Subcutaneous abdominal adipose tissue (tissue), 5 donors: ENCODE results near the gene PMFBP1.
"Not testable (repeated sequence)": the region's sequence is repeated elsewhere in the genome, so short reads cannot be mapped to it uniquely, and the experiment has no call there.

Experiments
- H3K27ac ChIP-seq: one replicate; pipeline ENCODE4 v1.7.0; 2013; ENCODE audit warnings: low read depth, mild to moderate bottlenecking, inconsistent platforms, low read length, moderate library complexity
- H3K27me3 ChIP-seq, 5 donors: one replicate each; pipeline ENCODE4 v1.7.0; 2013; ENCODE audit warnings: low read length in 5 of 5, inconsistent platforms in 1 of 5; ENCODE audit not compliant: control insufficient read depth in 5 of 5, insufficient read depth in 4 of 5
- H3K36me3 ChIP-seq, 5 donors: one replicate each; pipeline ENCODE4 v1.7.0; 2013; ENCODE audit warnings: low read length in 5 of 5; ENCODE audit not compliant: control insufficient read depth in 5 of 5, insufficient read depth in 5 of 5
- H3K4me1 ChIP-seq, 5 donors: one replicate each; pipeline ENCODE4 v1.7.0; 2013; ENCODE audit warnings: low read length in 5 of 5, mild to moderate bottlenecking in 3 of 5, moderate library complexity in 1 of 5; ENCODE audit not compliant: control insufficient read depth in 5 of 5, insufficient read depth in 5 of 5
- H3K4me3 ChIP-seq, 5 donors: one replicate each; pipeline ENCODE4 v1.7.0; 2013; ENCODE audit warnings: low read length in 5 of 5, low read depth in 1 of 5
- H3K9ac ChIP-seq, 5 donors: one replicate each; pipeline ENCODE4 v1.7.0; 2013; ENCODE audit warnings: low read length in 5 of 5, mild to moderate bottlenecking in 4 of 5, moderate library complexity in 3 of 5
- H3K9me3 ChIP-seq, 5 donors: one replicate each; pipeline ENCODE4 v1.7.0; 2013; ENCODE audit warnings: low read length in 5 of 5; ENCODE audit not compliant: control insufficient read depth in 5 of 5
- donor health status: healthy.
- donor health status: healthy.
- donor health status: healthy.
- donor health status: healthy.
- donor health status: healthy.

Gene PMFBP1

DNA sequence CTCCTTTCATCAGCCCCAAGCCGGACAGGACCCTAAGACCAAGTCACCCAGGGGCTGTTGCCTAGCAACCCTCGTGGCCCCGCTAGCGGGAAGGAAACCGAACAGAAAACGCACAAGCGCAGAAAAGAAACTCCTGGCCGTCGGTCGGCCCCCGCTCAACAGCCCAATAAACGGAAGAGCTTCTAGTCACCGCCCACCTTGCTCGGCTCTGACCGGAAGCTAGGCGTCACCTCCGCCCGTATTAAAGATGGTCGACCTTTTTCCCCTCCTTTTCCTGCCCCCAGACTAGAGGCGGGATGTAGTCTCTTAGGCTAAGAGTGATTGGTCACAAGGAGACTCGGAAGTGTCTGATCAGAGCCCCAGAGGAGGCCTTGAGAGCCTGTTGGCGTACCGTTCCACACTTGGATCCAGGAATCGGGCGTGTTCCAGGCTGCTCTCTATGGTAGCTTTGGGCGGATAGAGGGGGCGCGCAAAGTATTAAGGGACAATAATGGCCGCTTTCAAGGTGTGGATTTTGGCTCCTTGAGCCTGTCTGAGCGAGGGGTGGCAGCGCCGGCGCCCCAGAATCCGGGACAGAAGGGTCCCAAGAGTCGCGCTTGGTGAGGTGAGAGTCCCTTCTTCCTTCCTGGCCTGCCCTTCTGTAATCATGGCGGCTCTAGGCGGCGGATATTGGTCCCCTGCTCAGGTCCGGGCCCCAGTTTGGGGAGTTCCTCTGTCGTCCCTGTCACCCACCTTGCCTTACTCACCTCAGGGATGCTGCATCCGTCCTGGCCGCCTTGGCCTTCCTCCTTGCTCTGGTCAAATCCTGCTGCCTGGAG lies 78.3 kb downstream of the PMFBP1 start, which contains the start of the genes DHX38 and TXNL4B:
DHX38 (plus strand) TSS at position 400 of the 818 bp plus-strand sequence. CDS start 2,311 bp downstream, outside the sequence.
TXNL4B (minus strand) TSS at position 173 of the 818 bp plus-strand sequence. CDS start 2,871 bp downstream, outside the sequence.
- Histone ChIP-seq H3K27ac (peak within 1 kb of the TSS; percentile 94), H3K9ac (peak within 1 kb of the TSS; percentile 91 to 99 (median 98)), H3K4me1 (peaks cover 16 to 39% (median 32%) of the 10 kb centered on the region in 5 donors), H3K36me3 (peaks cover 28 to 49% (median 45%) of the 10 kb centered on the region in 5 donors), H3K9me3 (no peaks in the 10 kb centered on the region), H3K27me3 (no peaks in the 10 kb centered on the region), H3K4me3 (peak within 1 kb of the TSS; percentile 90 to 98 (median 96))

GRCh38 chr16:72092832-72093447 lies 79.0 kb downstream of the PMFBP1 start:
- H3K4me1 ChIP-seq, result peaks cover 16 to 39% (median 32%) of the 10 kb centered on the region in 5 donors
- H3K27ac ChIP-seq, result peak overlapping the region; percentile 94
- H3K4me3 ChIP-seq, result peak overlapping the region; percentile 90 to 98 (median 96)
- peak overlapping the region; percentile 84 to 99 (median 98) for H3K9ac ChIP-seq
- no peaks in the 10 kb centered on the region for H3K9me3 ChIP-seq
- no peaks in the 10 kb centered on the region for H3K27me3 ChIP-seq
- peaks cover 34 to 50% (median 46%) of the 10 kb centered on the region in 5 donors for H3K36me3 ChIP-seq

DNA sequence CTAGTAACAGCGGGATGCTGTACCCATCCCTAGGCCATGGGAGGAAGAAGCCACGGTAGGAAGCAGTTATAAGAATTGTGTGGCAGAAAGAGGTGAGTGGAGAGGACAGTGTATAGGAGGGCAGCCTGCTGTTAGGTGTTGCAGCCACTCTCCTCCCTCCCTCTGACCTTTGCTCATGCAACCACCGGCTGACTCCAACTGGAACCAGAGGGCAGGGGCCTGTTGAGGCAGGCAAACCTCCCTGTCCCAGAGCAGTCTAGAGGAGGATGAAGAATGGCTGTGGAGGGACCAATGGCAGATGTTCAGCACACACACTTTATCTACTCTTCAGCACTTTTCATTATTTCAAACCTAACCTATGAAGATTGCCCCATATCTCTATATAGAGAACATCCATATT lies 80.7 kb downstream of the PMFBP1 start:
- Histone ChIP-seq H3K4me3 (no peak overlapping the region), H3K9ac (peak overlapping the region in 1 of 5 donors; percentile 12), H3K4me1 (peaks cover 16 to 39% (median 32%) of the 10 kb centered on the region in 5 donors), H3K9me3 (no peaks in the 10 kb centered on the region), H3K27me3 (no peaks in the 10 kb centered on the region), H3K27ac (no peak overlapping the region), H3K36me3 (peaks cover 29 to 48% (median 38%) of the 10 kb centered on the region in 5 donors)

- peaks cover 25 to 54% (median 48%) of the 10 kb centered on the region in 5 donors for H3K36me3 ChIP-seq
- no peaks in the 10 kb centered on the region for H3K27me3 ChIP-seq
- no peak overlapping the region for H3K9ac ChIP-seq
- no peak overlapping the region for H3K4me3 ChIP-seq
- peaks cover 0 to 7% (median 0%) of the 10 kb centered on the region in 5 donors for H3K9me3 ChIP-seq
- no peak overlapping the region for H3K27ac ChIP-seq
- H3K4me1 ChIP-seq, result peaks cover 0 to 1% (median 0%) of the 10 kb centered on the region in 5 donors
Measured at GRCh38 chr16:72085002-72085401, 87.0 kb downstream of the PMFBP1 start.

- Histone ChIP-seq H3K9me3 (peaks cover 0 to 7% (median 0%) of the 10 kb centered on the region in 5 donors), H3K27ac (no peak overlapping the region), H3K36me3 (peaks cover 20 to 49% (median 42%) of the 10 kb centered on the region in 5 donors), H3K9ac (no peak overlapping the region), H3K27me3 (no peaks in the 10 kb centered on the region), H3K4me3 (no peak overlapping the region), H3K4me1 (peaks cover 0 to 1% (median 0%) of the 10 kb centered on the region in 5 donors)
Measured at GRCh38 chr16:72084445-72084844, 87.5 kb downstream of the PMFBP1 start.

DNA sequence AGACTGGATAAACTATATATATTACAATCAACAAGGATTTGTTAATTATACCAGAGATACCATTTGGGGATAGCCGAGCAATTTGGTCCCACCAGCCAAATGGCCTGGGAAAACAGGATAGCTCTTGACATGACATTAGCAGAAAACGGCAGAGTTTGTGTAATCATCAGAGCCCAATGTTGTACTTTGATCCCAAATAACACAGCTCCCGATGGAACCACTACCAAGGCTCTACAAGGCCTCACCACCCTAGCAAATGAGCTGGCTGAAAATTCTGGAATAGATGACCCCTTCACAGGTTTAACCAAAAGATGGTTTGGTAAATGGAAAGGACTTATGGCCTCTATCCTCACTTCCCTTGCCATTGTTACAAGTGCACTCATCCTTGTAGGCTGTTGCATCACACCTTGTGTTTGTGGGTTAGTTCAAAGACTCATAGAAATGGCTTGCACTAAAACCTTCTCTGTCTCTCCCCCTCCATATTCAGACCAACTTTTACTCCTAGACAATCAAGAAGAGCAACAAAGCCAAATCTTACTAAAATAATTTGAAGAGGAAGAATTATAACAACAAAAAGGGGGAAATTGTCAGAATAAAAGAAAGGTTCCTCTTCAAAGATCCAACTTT lies 88.1 kb downstream of the PMFBP1 start:
- peaks cover 0 to 1% (median 0%) of the 10 kb centered on the region in 5 donors for H3K4me1 ChIP-seq
- peaks cover 15 to 43% (median 37%) of the 10 kb centered on the region in 5 donors for H3K36me3 ChIP-seq

DNA sequence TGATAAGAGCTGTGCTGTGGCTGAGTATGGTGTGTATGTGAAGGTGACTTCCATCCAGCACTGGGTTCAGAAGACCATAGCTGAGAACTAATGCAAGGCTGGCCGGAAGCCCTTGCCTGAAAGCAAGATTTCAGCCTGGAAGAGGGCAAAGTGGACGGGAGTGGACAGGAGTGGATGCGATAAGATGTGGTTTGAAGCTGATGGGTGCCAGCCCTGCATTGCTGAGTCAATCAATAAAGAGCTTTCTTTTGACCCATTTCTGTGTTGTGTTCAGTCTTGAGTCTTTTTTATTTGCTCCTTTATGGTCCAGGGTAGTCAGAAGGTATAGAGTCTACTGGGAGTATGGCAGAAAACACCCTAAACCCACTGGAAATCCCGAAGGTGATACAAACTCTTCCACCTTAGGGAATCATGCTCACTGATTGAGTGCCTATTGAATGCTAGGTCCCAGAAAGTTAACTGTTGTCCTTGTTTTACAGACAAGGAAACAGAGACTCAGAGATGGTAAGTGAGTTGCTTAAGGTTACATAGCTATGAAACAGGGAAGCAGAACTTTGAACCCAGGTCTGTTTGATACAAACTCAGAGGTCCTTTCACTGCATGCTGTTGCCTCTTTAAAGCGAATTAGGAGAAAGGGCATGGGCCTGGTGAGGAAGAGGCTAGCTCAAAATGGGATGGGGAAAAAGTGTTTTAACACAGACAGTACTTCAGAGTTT lies 94.8 kb downstream of the PMFBP1 start:
- not testable (repeated sequence) for H3K4me3 ChIP-seq, H3K27ac ChIP-seq, H3K9ac ChIP-seq, H3K9me3 ChIP-seq, H3K27me3 ChIP-seq
- peaks cover 2 to 20% (median 12%) of the 10 kb centered on the region in 5 donors for H3K4me1 ChIP-seq
- peaks cover 0 to 15% (median 4%) of the 10 kb centered on the region in 5 donors for H3K36me3 ChIP-seq

More for the DNA sequence above, 88.1 kb downstream of the PMFBP1 start:
- Histone ChIP-seq H3K9ac (no peak overlapping the region), H3K4me3 (no peak overlapping the region), H3K9me3 (peaks cover 0 to 7% (median 0%) of the 10 kb centered on the region in 5 donors), H3K27ac (no peak overlapping the region), H3K27me3 (no peaks in the 10 kb centered on the region)

DNA sequence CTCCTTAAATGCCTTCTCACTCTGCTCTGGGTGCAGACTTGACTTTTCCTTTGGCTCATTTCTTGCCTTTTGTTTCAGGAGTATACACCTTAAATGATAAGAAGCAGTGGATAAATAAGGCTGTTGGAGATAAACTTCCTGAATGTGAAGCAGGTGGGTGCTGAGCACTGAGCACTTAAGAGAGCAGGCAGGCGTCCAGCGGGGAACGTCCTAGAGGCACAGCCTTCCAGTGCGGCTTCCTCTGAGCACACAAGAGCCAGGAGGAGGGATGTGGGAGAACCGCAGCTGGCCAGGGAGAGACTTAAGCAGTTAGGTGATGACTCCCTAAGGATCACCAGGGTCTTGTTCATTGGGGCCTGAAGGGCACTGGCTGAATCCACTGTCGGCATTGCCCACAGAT lies 96.9 kb downstream of the PMFBP1 start:
- Histone ChIP-seq H3K36me3 (peaks cover 0 to 16% (median 4%) of the 10 kb centered on the region in 5 donors), H3K4me1 (peaks cover 2 to 20% (median 12%) of the 10 kb centered on the region in 5 donors)
- H3K9me3 ChIP-seq, H3K27me3 ChIP-seq, H3K9ac ChIP-seq, H3K27ac ChIP-seq, H3K4me3 ChIP-seq: not testable (repeated sequence)

GRCh38 chr16:72073560-72074230 lies 98.3 kb downstream of the PMFBP1 start:
- Histone ChIP-seq H3K4me3 (no peak overlapping the region), H3K9me3 (no peaks in the 10 kb centered on the region), H3K36me3 (peaks cover 0 to 16% (median 4%) of the 10 kb centered on the region in 5 donors), H3K27ac (no peak overlapping the region), H3K27me3 (no peaks in the 10 kb centered on the region), H3K4me1 (peaks cover 2 to 20% (median 12%) of the 10 kb centered on the region in 5 donors), H3K9ac (no peak overlapping the region)
